RWPE2 (cell line): ENCODE measurements around the gene P2RY13.

ENCODE experiments used
- ATAC-seq: fragments of 200-7000 bp; cut with Tn5 transposase; 3 replicates; pipeline ENCODE4 v1.9.1; 2021; ENCODE audit warnings: low read depth
- DNase-seq: peaks from one replicate; pipeline ENCODE4 v3.0.0-alpha.2; 2020; ENCODE audit warnings: low spot score
- H3K27ac ChIP-seq: fragments of 450-650 bp; 2 replicates; pipeline ENCODE4 v1.5.1; 2017; ENCODE audit warnings: mild to moderate bottlenecking; ENCODE audit not compliant: poor library complexity, severe bottlenecking
- H3K27me3 ChIP-seq: fragments of 250-450 bp; sonication (Bioruptor Pico); 2 replicates; pipeline ENCODE4 v1.5.1; 2021; ENCODE audit warnings: mild to moderate bottlenecking, moderate library complexity; ENCODE audit not compliant: insufficient read depth, poor library complexity, severe bottlenecking
- H3K36me3 ChIP-seq: fragments of 250-450 bp; sonication (Bioruptor Pico); 2 replicates; pipeline ENCODE4 v1.5.1; 2020; ENCODE audit warnings: low read depth, mild to moderate bottlenecking, moderate library complexity
- H3K4me1 ChIP-seq: fragments of 250-450 bp; sonication (Bioruptor Pico); 2 replicates; pipeline ENCODE4 v1.5.1; 2021; ENCODE audit warnings: mild to moderate bottlenecking, moderate library complexity; ENCODE audit not compliant: insufficient read depth, poor library complexity, severe bottlenecking
- H3K4me3 ChIP-seq: fragments of 250-450 bp; sonication (Bioruptor Pico); 2 replicates; pipeline ENCODE4 v1.5.1; 2021; ENCODE audit warnings: mild to moderate bottlenecking, moderate library complexity; ENCODE audit not compliant: severe bottlenecking
- H3K9me3 ChIP-seq: fragments of 250-450 bp; sonication (Bioruptor Pico); 2 replicates; pipeline ENCODE4 v1.5.1; 2021; ENCODE audit warnings: mild to moderate bottlenecking, moderate library complexity; ENCODE audit not compliant: severe bottlenecking
- TF ChIP-seq, protein P1 (sequence below): fragments of 450-650 bp; IDR thresholded peaks from one replicate; pipeline ENCODE4 v1.5.1; 2017; ENCODE audit warnings: mild to moderate bottlenecking, moderate library complexity; ENCODE audit not compliant: poor library complexity, severe bottlenecking

P2RY13 gene

DNA sequence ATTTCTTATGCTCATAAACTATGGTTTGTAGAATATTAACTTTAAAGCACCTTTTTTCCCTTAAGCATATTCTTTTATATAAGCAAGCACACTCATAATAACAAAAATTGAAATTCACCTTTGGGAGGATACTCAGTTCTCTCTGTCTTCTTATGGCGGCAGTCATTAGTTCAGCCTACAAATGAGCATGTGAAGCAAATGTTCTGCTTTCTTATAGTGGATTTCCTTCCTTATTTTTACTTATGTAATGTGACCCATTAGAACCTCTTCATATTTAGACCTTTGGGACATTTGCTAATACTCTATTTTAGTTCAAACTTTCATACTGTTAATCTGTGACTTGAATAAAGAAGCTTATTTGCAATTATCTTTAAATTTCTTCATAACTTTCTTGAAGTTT lies at the start of gene P2RY13:
Gene P2RY13 (minus strand): TSS at position 187 of the 400 bp plus-strand sequence. CDS start 21 bp downstream, at position 166.
- DNase-seq (no peak), ATAC-seq (no peak)
- TF ChIP-seq, protein P1, sequence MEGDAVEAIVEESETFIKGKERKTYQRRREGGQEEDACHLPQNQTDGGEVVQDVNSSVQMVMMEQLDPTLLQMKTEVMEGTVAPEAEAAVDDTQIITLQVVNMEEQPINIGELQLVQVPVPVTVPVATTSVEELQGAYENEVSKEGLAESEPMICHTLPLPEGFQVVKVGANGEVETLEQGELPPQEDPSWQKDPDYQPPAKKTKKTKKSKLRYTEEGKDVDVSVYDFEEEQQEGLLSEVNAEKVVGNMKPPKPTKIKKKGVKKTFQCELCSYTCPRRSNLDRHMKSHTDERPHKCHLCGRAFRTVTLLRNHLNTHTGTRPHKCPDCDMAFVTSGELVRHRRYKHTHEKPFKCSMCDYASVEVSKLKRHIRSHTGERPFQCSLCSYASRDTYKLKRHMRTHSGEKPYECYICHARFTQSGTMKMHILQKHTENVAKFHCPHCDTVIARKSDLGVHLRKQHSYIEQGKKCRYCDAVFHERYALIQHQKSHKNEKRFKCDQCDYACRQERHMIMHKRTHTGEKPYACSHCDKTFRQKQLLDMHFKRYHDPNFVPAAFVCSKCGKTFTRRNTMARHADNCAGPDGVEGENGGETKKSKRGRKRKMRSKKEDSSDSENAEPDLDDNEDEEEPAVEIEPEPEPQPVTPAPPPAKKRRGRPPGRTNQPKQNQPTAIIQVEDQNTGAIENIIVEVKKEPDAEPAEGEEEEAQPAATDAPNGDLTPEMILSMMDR: no peak
- Histone ChIP-seq H3K4me3 (no peak within 1 kb of the TSS), H3K9me3 (no peaks in the 10 kb centered on the region), H3K4me1 (peaks cover 14% of the 10 kb centered on the region), H3K27me3 (no peaks in the 10 kb centered on the region), H3K27ac (no peak within 1 kb of the TSS), H3K36me3 (no peaks in the 10 kb centered on the region)

DNA sequence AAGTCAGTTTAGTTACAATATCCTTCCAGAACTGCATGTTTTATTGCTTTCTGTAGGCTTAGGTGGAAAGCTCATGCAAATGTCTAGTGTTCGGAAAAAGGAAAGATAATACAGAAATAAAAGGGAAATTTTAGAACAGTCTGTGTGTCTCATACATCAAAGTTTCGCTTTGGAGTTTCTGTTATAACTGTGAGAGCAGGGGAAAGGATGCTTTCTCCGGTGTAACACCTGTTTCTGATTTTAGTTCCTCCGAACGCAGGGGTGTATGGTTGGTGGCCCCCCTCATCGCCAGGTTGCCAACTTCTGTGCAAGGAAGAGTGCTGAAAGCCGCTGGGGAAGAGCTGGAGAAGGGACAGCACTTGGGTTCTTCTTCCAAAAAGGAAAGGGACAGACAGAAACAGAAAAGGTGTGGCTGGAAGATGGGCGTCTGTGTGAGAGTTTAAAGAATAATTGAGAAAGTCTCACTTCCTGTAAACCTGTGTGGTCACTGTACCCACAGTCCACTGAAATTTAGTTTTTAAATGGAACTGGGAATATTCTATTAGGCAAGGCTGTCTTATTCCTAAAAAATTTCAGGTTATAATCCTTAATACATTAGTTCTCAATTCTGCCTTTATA lies 48.5 kb upstream of the P2RY13 start:
- Histone ChIP-seq H3K27ac (no peak overlapping the region), H3K4me1 (no peaks in the 10 kb centered on the region), H3K36me3 (no peaks in the 10 kb centered on the region), H3K4me3 (no peak overlapping the region), H3K27me3 (no peaks in the 10 kb centered on the region), H3K9me3 (no peaks in the 10 kb centered on the region)
- DNase-seq (no peak), ATAC-seq (no peak)
- TF ChIP-seq, protein P1: no peak

DNA sequence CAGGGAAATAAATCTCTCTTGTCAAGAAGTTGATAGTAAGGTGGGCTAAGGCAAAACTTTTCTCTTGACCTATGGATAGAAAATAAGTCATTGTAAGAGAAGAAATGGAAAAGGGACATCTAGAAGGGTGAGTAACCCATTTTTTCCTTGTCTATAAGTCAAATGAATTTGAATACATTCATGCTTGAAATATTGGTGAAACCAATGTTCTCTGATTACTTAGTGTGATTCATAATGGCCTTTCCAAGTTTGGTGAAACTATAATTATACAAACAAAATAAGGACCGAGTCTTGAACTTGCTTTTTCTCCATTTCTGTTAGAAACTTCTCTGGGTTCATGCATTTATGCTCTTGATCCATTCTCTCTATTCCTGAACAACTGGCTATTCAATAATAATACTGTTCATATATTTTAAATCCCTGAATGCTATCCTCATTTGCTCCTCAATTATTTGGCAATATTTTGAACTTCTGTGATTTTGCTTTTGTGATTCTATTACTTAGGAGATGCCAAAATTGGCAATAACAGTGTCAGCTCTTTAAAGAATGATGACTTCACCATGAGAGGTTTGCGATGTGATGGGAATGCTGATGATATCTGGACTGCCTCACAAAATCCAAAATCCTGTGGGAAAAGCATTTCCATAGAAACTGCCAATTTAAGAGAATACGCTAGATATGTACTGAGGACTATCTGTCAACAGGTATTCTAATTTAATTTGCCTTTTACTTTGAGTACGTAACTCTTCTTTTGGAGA lies 42.9 kb upstream of the P2RY13 start:
- H3K36me3 ChIP-seq: no peaks in the 10 kb centered on the region
- H3K4me3 ChIP-seq: no peak overlapping the region
- H3K27ac ChIP-seq: no peak overlapping the region
- TF ChIP-seq, protein P1: no peak
- no peaks in the 10 kb centered on the region for H3K9me3 ChIP-seq
- no peaks in the 10 kb centered on the region for H3K4me1 ChIP-seq
- DNase-seq (no peak), ATAC-seq (no peak)
- H3K27me3 ChIP-seq: no peaks in the 10 kb centered on the region

DNA sequence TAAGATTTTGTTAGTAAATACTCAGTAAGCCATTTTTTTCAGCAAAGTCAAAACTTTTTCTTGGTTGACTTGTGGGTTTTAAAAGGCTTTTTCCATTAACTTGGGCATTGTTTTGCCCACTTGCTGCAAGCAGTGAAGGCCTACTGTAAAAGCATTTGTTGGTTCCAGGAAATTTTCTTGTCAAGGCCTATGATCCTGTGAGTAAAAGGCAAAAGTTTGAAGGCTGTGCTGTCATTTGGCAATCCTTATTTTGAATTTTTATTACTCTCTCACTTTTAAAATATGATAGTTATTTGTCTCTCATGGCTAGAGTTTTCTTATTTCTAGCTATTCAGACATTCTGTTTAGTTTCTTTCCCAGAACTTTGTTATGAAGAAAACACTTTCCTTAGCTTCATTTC lies 42.2 kb upstream of the P2RY13 start:
- no peak overlapping the region for H3K4me3 ChIP-seq
- ATAC-seq (no peak), DNase-seq (no peak)
- H3K9me3 ChIP-seq: no peaks in the 10 kb centered on the region
- H3K4me1 ChIP-seq: no peaks in the 10 kb centered on the region
- no peak overlapping the region for H3K27ac ChIP-seq
- TF ChIP-seq, protein P1: no peak
- H3K27me3 ChIP-seq: no peaks in the 10 kb centered on the region
- H3K36me3 ChIP-seq: no peaks in the 10 kb centered on the region

DNA sequence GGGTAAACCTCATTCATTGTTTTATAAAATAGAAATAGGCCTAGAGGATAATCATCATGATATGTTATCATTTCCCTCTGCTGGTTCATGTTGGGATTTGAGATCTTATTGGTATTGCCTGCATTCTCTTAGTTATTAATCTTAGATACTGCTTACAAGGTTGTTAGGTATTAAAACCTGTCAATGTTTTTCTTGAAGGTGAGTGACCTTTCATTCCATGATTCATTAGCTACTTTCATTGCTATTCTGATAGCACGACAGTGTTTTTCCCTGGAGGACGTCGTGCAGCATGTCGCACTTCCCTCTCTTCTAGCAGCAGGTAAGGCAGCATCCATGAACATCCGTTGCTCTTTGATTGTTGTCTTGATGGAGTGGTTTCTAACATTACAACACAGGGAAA lies 38.1 kb upstream of the P2RY13 start:
- H3K27me3 ChIP-seq: no peaks in the 10 kb centered on the region
- no peaks in the 10 kb centered on the region for H3K9me3 ChIP-seq
- no peak overlapping the region for H3K4me3 ChIP-seq
- TF ChIP-seq, protein P1: no peak
- no peaks in the 10 kb centered on the region for H3K36me3 ChIP-seq
- DNase-seq: no peak
- H3K4me1 ChIP-seq: no peaks in the 10 kb centered on the region
- no peak for ATAC-seq
- no peak overlapping the region for H3K27ac ChIP-seq
